Fibroblast of villous mesenchyme (primary cell): ENCODE measurements around the gene FSD1. TPM values are rescaled to one million over a fixed set of nuclear protein-coding genes. Genes with fewer than 3 reads are reported as not detected.

ENCODE experiments used
- DNase-seq: peaks from one replicate; pipeline ENCODE4 v3.0.0-alpha.2; 2010; ENCODE audit warnings: low read depth
- H3K4me3 ChIP-seq: 2 replicates; pipeline ENCODE4 v1.5.1; 2011; ENCODE audit warnings: low read depth, mild to moderate bottlenecking, low read length
- total RNA-seq: library from RNA; depleted of rRNA; stranded (reverse); fragments of >200 nt; gene quantifications from 2 replicates; pipeline ENCODE4 v1.2.3, GENCODE V29; 2012
- TF ChIP-seq, protein P1 (sequence below): IDR thresholded peaks from 2 replicates; pipeline ENCODE4 v1.5.1; 2012; ENCODE audit warnings: low read depth, mild to moderate bottlenecking, low read length; ENCODE audit not compliant: insufficient read depth

FSD1 gene
- total RNA-seq, 1 donor: 8.6 TPM

DNA sequence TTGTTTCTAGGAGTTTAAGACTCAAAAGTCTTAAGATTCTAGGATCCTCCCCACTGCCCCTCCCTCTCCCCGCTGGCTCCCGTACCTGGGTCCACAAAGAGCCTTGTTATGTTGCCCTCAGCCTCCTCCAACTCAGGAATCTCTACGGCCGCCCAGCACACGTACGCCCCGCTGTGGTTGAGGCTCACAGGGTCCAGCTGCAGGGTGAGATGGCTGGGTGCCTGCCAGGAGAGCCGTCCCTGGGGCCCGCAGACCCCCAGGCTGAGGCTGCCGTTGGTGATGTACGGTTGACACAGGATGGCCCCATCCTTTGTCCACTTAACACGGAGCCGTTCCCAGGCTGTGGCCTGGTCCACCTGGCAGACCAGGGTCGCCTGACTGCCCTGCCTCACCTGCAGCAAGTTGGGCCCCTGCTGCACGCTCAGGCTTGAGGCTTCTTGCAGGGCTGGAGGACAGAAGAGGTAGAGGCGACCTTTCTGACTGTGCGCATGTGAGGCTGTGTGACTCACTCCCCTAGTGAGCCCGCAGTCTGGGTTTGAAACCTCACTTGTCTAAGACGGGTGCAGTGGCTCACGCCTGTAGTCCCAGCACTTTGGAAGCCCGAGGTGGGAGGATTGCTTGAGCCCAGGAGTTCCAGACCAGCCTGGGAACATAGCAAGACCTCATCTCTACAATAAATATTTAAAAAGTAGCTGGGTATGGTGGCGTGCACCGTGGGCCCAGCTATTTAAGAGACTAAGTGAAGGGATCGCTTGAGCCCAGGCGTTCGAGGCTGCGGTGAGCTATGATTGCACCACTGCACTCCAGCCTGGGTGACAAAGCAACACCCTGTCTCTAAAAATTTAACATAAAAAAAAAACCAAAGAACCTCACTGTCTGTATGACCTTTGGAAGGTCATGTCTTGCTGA is 6.2 kb upstream of the FSD1 start:
- no peak overlapping the region for H3K4me3 ChIP-seq
- TF ChIP-seq, protein P1, sequence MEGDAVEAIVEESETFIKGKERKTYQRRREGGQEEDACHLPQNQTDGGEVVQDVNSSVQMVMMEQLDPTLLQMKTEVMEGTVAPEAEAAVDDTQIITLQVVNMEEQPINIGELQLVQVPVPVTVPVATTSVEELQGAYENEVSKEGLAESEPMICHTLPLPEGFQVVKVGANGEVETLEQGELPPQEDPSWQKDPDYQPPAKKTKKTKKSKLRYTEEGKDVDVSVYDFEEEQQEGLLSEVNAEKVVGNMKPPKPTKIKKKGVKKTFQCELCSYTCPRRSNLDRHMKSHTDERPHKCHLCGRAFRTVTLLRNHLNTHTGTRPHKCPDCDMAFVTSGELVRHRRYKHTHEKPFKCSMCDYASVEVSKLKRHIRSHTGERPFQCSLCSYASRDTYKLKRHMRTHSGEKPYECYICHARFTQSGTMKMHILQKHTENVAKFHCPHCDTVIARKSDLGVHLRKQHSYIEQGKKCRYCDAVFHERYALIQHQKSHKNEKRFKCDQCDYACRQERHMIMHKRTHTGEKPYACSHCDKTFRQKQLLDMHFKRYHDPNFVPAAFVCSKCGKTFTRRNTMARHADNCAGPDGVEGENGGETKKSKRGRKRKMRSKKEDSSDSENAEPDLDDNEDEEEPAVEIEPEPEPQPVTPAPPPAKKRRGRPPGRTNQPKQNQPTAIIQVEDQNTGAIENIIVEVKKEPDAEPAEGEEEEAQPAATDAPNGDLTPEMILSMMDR: no peak
- no peak for DNase-seq

DNA sequence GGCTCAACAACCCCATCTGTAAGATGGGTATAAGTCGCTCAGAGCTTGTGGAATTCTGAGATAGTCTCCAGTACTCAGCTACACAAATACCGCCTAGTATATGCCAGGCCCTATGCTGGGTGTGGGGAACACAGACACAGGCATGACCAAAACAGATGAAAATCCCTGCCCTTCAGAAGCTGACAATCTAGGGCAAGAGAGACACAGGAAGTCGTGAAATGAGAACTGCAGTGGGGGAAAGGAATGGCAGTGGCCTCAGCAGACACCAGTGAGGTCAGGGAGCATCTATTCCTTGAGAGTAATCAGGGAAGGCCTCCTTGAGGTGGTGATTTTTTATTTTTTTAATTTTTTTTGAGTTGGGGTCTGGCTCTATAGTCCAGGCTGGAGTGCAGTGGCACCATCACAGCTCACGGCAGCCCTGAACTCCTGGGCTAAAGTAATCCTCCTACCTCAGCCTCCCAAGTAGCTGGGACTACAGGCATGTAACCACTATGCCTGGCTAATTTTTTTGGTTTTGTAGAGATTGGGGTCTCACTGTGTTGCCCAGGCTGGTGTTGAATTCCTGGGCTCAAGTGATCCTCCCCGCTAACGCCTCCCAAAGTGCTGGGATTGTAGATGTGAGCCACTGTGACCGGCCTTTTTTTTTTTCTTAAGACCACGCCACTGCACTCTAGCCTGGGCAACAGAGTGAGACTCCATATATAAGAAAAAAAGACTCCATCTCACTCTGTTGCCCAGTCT is 5.4 kb upstream of the FSD1 start:
- H3K4me3 ChIP-seq: no peak overlapping the region
- TF ChIP-seq, protein P1: no peak
- DNase-seq: no peak

DNA sequence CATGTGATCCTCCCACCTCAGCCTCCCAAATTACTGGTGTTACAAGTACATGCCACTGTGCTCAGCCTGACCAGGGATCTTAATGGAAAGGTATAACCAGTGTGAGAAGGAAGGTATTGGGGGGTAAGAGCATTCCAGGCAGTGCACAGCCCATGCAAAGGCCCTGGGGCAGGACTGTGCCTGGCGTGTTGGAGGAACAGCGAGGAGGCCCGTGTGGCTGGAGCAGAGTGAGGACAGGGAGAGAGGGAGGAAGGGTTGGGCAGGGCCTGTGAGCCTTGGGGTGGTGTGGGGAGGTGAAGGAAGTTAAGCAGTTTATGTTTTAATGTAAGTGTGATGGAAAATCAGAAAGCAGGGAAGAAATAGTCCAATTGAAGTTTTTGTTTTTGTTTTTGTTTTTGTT is 3.8 kb upstream of the FSD1 start:
- DNase-seq: no peak
- TF ChIP-seq, protein P1: no peak
- H3K4me3 ChIP-seq: no peak overlapping the region

DNA sequence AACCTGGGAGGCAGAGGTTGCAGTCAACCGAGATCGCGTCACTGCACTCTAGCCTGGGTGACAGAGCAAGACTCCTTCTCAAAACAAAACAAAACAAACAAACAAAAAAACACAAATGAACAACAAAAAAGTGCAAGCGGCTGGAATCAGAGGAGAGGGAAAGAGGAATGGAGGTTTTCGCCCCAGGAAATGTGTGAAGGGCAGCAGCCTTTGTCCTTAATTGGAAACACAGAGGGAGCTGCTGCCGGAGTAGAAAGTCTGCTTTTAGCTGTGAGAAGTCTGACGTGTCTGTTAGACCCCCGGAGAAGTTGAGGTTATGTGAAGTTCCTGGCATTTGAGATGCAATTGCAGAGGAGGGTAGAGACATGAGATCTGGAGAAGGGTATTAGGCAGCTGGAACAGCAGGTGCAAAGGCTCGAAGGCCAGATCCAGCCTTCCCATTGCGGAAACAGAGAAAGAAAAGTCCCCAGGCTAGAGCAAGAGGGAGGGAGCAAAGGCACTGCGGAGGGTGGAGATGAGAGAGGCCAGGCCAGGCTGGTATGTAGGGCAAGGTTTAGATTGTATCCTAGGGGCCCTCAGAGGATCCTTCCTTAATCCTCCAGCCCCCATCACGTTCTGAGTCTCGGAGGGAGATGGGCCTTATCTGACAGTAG is 2.7 kb upstream of the FSD1 start:
- TF ChIP-seq, protein P1: no peak
- no peak overlapping the region for H3K4me3 ChIP-seq
- DNase-seq: no peak

DNA sequence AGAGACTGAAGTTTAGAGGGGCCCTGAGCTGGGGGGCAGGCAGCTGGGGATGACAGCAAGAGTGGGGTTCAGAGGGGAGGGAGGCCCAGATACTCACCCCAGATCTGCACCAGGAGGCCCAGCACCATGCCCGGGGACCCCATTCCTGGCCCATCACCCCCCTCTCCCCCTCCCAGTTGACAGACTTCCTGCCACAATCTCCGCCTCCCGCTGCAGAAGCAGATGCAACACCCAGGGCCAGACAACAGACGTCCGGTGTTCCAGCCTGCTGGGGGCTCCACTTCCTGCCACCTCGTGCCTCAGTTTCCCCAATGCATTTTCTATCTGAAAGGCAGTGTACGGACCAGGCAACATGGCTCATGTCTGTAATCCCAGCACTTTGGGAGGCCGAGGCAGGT is 2.2 kb upstream of the FSD1 start, which contains the start of gene TMIGD2:
Gene TMIGD2 (minus strand): TSS at position 147 of the 398 bp plus-strand sequence. CDS start 4 bp downstream, at position 143.
- TF ChIP-seq, protein P1: no peak
- no peak within 1 kb of the TSS for H3K4me3 ChIP-seq
- DNase-seq: no peak

DNA sequence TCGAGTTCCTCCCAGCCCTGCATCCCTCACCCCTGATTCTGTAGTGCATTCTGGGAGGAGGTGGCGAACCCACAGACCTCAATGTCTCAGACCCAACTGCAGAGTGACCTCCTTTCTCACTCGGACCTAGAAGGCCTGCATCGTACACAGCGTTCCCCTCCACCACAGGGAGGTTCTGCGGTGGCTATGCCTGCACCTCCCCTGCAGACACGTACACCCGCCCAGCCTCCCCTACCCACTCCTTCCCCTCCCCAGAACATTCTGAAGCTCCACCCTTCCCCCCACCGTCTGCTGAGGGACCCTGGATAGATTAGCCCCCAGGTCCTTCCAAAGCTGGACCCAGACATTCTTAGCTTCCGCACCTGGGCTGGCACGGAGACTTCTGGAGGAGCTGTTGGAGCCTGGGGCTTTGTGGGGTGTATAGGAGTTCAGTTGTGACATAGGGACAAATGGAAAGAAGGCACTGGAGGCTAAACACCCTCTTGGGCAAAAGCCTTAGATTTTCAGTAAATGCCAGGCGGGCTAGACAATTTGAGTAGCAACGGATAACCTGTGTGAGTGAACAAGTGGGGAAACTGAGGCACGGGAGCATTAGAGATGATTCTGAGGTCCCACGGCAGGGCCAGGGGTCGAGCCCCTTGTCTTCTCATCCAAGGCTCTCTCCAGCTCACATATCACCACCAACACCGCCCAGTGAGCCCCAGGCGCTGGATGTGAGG is 420 bp upstream of the FSD1 start:
- TF ChIP-seq, protein P1: no peak

More for the DNA sequence above, 420 bp upstream of the FSD1 start:
- DNase-seq: no peak
- H3K4me3 ChIP-seq: no peak overlapping the region
